Natural killer cell (primary cell): ENCODE results near the gene COPE. TPM values are rescaled to one million over a fixed set of nuclear protein-coding genes. Genes with fewer than 3 reads are reported as not detected.

Experiments used
- ATAC-seq, 3 donors: fragments of 150-1000 bp in 2 of 3; fragments of 200-7000 bp in 1 of 3; cut with Tn5 transposase; 1 replicate in 1 of 3; 2 replicates in 2 of 3; pipeline ENCODE4 v1.10.0; 2021; ENCODE audit warnings: mild to moderate bottlenecking in 2 of 3, moderate library complexity in 2 of 3
- DNase-seq, 2 donors: peaks; one replicate each; pipeline versions ENCODE4 v3.0.0 to v3.0.0-alpha.2; 2013 to 2021; ENCODE audit warnings: mixed read lengths in 1 of 2
- H3K27ac ChIP-seq: one replicate; pipeline ENCODE4 v1.5.1; 2013; ENCODE audit warnings: mild to moderate bottlenecking, low read length
- H3K27me3 ChIP-seq: one replicate; pipeline ENCODE4 v1.6.1; 2013; ENCODE audit warnings: low read length; ENCODE audit not compliant: control insufficient read depth, insufficient read depth
- H3K36me3 ChIP-seq: one replicate; pipeline ENCODE4 v1.6.1; 2013; ENCODE audit warnings: low read length; ENCODE audit not compliant: control insufficient read depth, insufficient read depth
- H3K4me1 ChIP-seq: one replicate; pipeline ENCODE4 v1.6.1; 2013; ENCODE audit warnings: low read length; ENCODE audit not compliant: control insufficient read depth, insufficient read depth
- H3K4me3 ChIP-seq: one replicate; pipeline ENCODE4 v1.5.1; 2013; ENCODE audit warnings: low read length
- H3K9me3 ChIP-seq: one replicate; pipeline ENCODE4 v1.6.1; 2013; ENCODE audit warnings: low read length; ENCODE audit not compliant: control insufficient read depth, insufficient read depth
- H3K27ac Mint-ChIP-seq, 2 donors: one replicate each; pipeline ENCODE4 v1.8.0; 2022; ENCODE audit warnings: mild to moderate bottlenecking in 2 of 2, mixed read lengths in 2 of 2, moderate library complexity in 1 of 2
- H3K27me3 Mint-ChIP-seq, 2 donors: one replicate each; pipeline ENCODE4 v1.8.0; 2022; ENCODE audit warnings: low read depth in 2 of 2, mixed read lengths in 2 of 2
- H3K36me3 Mint-ChIP-seq: one replicate; pipeline ENCODE4 v1.8.0; 2022; ENCODE audit warnings: mixed read lengths
- H3K4me1 Mint-ChIP-seq, 2 donors: one replicate each; pipeline ENCODE4 v1.8.0; 2022; ENCODE audit warnings: mixed read lengths in 2 of 2
- H3K4me3 Mint-ChIP-seq: one replicate; pipeline ENCODE4 v1.8.0; 2022; ENCODE audit warnings: mild to moderate bottlenecking, moderate library complexity, mixed read lengths
- H3K9me3 Mint-ChIP-seq, 2 donors: one replicate each; pipeline ENCODE4 v1.8.0; 2022; ENCODE audit warnings: mixed read lengths in 2 of 2
- CTCF ChIP-seq: fragments of 200-600 bp; IDR thresholded peaks from one replicate; pipeline ENCODE4 v1.8.0; 2022; ENCODE audit warnings: antibody characterized with exemption
- WGBS: methylation state at CpG from one replicate; pipeline ENCODE4 v1.1.7; 2013; ENCODE audit warnings: missing lambda C conversion rate; ENCODE audit not compliant: insufficient coverage; 5-methylcytosine and 5-hydroxymethylcytosine counted together
- intact Hi-C: fragments of 100-400 bp; cut with micrococcal nuclease; formaldehyde crosslinking; loops from one replicate; pipeline ENCODE4 v1.14.2; 2022
- total RNA-seq, 4 donors: library from RNA; stranded (reverse); fragments of 120-200 nt in 1 of 4; gene quantifications; one replicate each; pipeline versions ENCODE4 v1.2.3 to v1.2.4, GENCODE V29; 2013 to 2022

The COPE gene
- total RNA-seq, 3 donors from 2014 or later (not counting 1 experiment from before 2014, with no cell fraction given), result 204 to 228 (median 218) TPM

GRCh38 chr19:18964121-18964520 is 44.9 kb upstream of the COPE start:
- Mint-ChIP-seq H3K4me1 (peaks cover 0 to 13% of the 10 kb centered on the region in 2 donors), H3K27ac (no peak overlapping the region), H3K9me3 (no peaks in the 10 kb centered on the region), H3K36me3 (no peaks in the 10 kb centered on the region), H3K4me3 (no peak overlapping the region), H3K27me3 (peaks cover 14 to 20% of the 10 kb centered on the region in 2 donors)
- 95% methylated on average over 7 of the region's 9 CpGs for WGBS
- TF ChIP-seq CTCF, result no peak
- ATAC-seq (no peak), DNase-seq (no peak)
- Histone ChIP-seq H3K27ac (no peak overlapping the region), H3K27me3 (peaks cover 5% of the 10 kb centered on the region), H3K4me1 (peaks cover 15% of the 10 kb centered on the region), H3K4me3 (no peak overlapping the region), H3K9me3 (peaks cover 4% of the 10 kb centered on the region), H3K36me3 (no peaks in the 10 kb centered on the region)
- intact Hi-C loops, result no loop called here

- peaks cover 5% of the 10 kb centered on the region for H3K27me3 ChIP-seq
- no peak overlapping the region for H3K4me3 ChIP-seq
- peaks cover 7% of the 10 kb centered on the region for H3K4me1 ChIP-seq
- H3K4me1 Mint-ChIP-seq, result peaks cover 0 to 13% of the 10 kb centered on the region in 2 donors
- H3K27ac Mint-ChIP-seq, result no peak overlapping the region
- TF ChIP-seq CTCF, result no peak
- 22% methylated on average over 26 of the region's 26 CpGs for WGBS
- intact Hi-C loops, result no loop called here
- H3K36me3 Mint-ChIP-seq, result no peaks in the 10 kb centered on the region
- ATAC-seq, result peak in 1 of 3 donors; percentile 50
- no peak overlapping the region for H3K4me3 Mint-ChIP-seq
- H3K9me3 Mint-ChIP-seq, result no peaks in the 10 kb centered on the region
- H3K9me3 ChIP-seq, result no peaks in the 10 kb centered on the region
- H3K27me3 Mint-ChIP-seq, result peaks cover 14 to 20% of the 10 kb centered on the region in 2 donors
- peak in 1 of 2 donors; percentile 41 for DNase-seq
- H3K27ac ChIP-seq, result no peak overlapping the region
- H3K36me3 ChIP-seq, result no peaks in the 10 kb centered on the region
Observed at GRCh38 chr19:18961767-18962620, 42.8 kb upstream of the COPE start.

GRCh38 chr19:18960370-18960769 is 41.2 kb upstream of the COPE start:
- ATAC-seq, result no peak
- H3K4me3 ChIP-seq, result no peak overlapping the region

More at GRCh38 chr19:18960370-18960769, 41.2 kb upstream of the COPE start:
- peaks cover 11 to 13% of the 10 kb centered on the region in 2 donors for H3K27me3 Mint-ChIP-seq
- no peak overlapping the region for H3K27ac Mint-ChIP-seq
- H3K9me3 Mint-ChIP-seq, result no peaks in the 10 kb centered on the region
- no peak for DNase-seq
- H3K4me1 Mint-ChIP-seq, result peaks cover 0 to 13% of the 10 kb centered on the region in 2 donors
- Histone ChIP-seq H3K27me3 (peaks cover 5% of the 10 kb centered on the region), H3K27ac (no peak overlapping the region), H3K4me1 (peaks cover 7% of the 10 kb centered on the region), H3K36me3 (no peaks in the 10 kb centered on the region), H3K9me3 (no peaks in the 10 kb centered on the region)
- TF ChIP-seq CTCF, result no peak
- 92% methylated on average over 4 of the region's 4 CpGs for WGBS
- intact Hi-C loops, result no loop called here
- no peak overlapping the region for H3K4me3 Mint-ChIP-seq
- H3K36me3 Mint-ChIP-seq, result no peaks in the 10 kb centered on the region
